Astrocyte (in vitro differentiated cells and primary cell): ENCODE data around the gene TMEM45A.

Experiments used
- EZH2 ChIP-seq: IDR thresholded peaks from 2 replicates; pipeline ENCODE4 v1.6.1; 2012; ENCODE audit warnings: mild to moderate bottlenecking, low read length, inconsistent platforms; ENCODE audit not compliant: insufficient read depth
- TF ChIP-seq, protein P1 (sequence below): IDR thresholded peaks from 2 replicates; pipeline ENCODE4 v1.5.1; 2011; ENCODE audit warnings: low read depth, mild to moderate bottlenecking, inconsistent platforms, low read length, moderate library complexity; ENCODE audit not compliant: insufficient read depth

DNA sequence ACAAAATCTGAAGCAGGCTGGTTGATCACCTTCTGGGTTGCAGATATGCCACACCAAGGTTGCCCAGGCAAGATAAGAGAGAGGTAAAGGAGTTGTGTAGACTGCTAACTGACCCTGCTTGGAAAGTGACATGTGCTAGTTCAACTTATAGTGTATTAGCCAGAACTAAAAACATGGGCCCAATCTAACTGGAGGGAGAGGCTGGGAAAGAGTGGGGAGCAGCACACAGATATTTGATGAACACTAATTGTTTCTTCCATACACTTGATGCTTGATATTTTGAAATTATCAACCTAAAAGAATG lies 61.9 kb downstream of the TMEM45A start:
- no peak for TF ChIP-seq EZH2
- TF ChIP-seq, protein P1, sequence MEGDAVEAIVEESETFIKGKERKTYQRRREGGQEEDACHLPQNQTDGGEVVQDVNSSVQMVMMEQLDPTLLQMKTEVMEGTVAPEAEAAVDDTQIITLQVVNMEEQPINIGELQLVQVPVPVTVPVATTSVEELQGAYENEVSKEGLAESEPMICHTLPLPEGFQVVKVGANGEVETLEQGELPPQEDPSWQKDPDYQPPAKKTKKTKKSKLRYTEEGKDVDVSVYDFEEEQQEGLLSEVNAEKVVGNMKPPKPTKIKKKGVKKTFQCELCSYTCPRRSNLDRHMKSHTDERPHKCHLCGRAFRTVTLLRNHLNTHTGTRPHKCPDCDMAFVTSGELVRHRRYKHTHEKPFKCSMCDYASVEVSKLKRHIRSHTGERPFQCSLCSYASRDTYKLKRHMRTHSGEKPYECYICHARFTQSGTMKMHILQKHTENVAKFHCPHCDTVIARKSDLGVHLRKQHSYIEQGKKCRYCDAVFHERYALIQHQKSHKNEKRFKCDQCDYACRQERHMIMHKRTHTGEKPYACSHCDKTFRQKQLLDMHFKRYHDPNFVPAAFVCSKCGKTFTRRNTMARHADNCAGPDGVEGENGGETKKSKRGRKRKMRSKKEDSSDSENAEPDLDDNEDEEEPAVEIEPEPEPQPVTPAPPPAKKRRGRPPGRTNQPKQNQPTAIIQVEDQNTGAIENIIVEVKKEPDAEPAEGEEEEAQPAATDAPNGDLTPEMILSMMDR: no peak
